K562 (cell line): Measurements from ENCODE around the gene CNGA1. TPM values are rescaled to one million over a fixed set of nuclear protein-coding genes. Genes with fewer than 3 reads are reported as not detected.

Source experiments
- ATAC-seq: fragments of 200-7000 bp; cut with Tn5 transposase; 3 replicates; pipeline ENCODE4 v1.9.1; 2020; ENCODE audit warnings: moderate library complexity
- BruUV-seq: library from RNA; stranded (reverse); fragments of 400-500 nt; replicated peaks from 2 replicates; lab custom pipeline; 2021; lab: Mats Ljungman, UMichigan
- CTCF ChIA-PET: fragments of 300-600 bp; formaldehyde crosslinking; extraction: SDS; loops from one replicate; lab custom pipeline; 2021; ENCODE audit warnings: low intra/inter-chr PET ratio; lab: Yijun Ruan, JAX
- POLR2A ChIA-PET: fragments of 300-600, 350-650 bp; sonication (Branson Sonifier 250); formaldehyde crosslinking; extraction: SDS; loops from one replicate; lab custom pipeline; 2021; ENCODE audit warnings: antibody characterized with exemption, inconsistent platforms; lab: Yijun Ruan, JAX
- DNase-seq, 4 experiments: peaks; one replicate each; pipeline versions ENCODE4 v3.0.0 to v3.0.0-alpha.2; 2011 to 2018; ENCODE audit warnings: low spot score in 3 of 4, mixed read lengths in 3 of 4; ENCODE audit errors: extremely low read depth in 1 of 4
- FAIRE-seq: peaks from 2 replicates; lab custom pipeline; 2011; peaks lifted over from hg19 to GRCh38; lab: Jason Lieb, UNC
- H2AFZ ChIP-seq: 2 replicates; pipeline ENCODE4 v1.6.0; 2011; ENCODE audit warnings: low read depth, low read length, control low read depth, inconsistent platforms
- H3K27ac ChIP-seq: fragments of 200-600 bp; 3 replicates; pipeline ENCODE4 v1.8.0; 2011; ENCODE audit warnings: low read depth, mild to moderate bottlenecking, control low read depth, inconsistent platforms, low read length, moderate library complexity, mixed read lengths; ENCODE audit errors: extremely low read depth
- H3K27me3 ChIP-seq, 2 experiments: fragments of 300-600 bp in 1 of 2; 2 replicates in 1 of 2; 3 replicates in 1 of 2; pipeline versions ENCODE4 v1.6.0 to v1.8.0; 2011; ENCODE audit warnings: inconsistent platforms in 2 of 2, low read length in 2 of 2, mild to moderate bottlenecking in 1 of 2, mixed read lengths in 1 of 2, moderate library complexity in 1 of 2; ENCODE audit not compliant: control insufficient read depth in 2 of 2, insufficient read depth in 2 of 2
- H3K36me3 ChIP-seq: fragments of 300-600 bp; 3 replicates; pipeline ENCODE4 v1.8.0; 2011; ENCODE audit warnings: mild to moderate bottlenecking, low read length, inconsistent platforms; ENCODE audit not compliant: control insufficient read depth, insufficient read depth
- H3K4me1 ChIP-seq, 2 experiments: fragments of 200-600 bp in 1 of 2; replicated peaks in 1 of 2; 2 replicates in 1 of 2; 3 replicates in 1 of 2; pipeline versions ENCODE4 v1.5.1 to v1.8.0; 2011; ENCODE audit warnings: inconsistent platforms in 2 of 2, low read length in 2 of 2, mild to moderate bottlenecking in 1 of 2, mixed read lengths in 1 of 2, moderate library complexity in 1 of 2; ENCODE audit not compliant: control insufficient read depth in 2 of 2, insufficient read depth in 2 of 2
- H3K4me2 ChIP-seq: 2 replicates; pipeline ENCODE4 v1.6.1; 2011; ENCODE audit warnings: low read length, control low read depth, inconsistent platforms, mixed read lengths; ENCODE audit not compliant: insufficient read depth
- H3K4me3 ChIP-seq: fragments of 200-600 bp; sonication (generic), shearing (Covaris generic); 2 replicates; pipeline ENCODE4 v1.5.1; 2016; ENCODE audit warnings: control low read depth, inconsistent platforms
- H3K79me2 ChIP-seq: fragments of 200-600 bp; 3 replicates; pipeline ENCODE4 v1.8.0; 2011; ENCODE audit warnings: low read length, inconsistent platforms; ENCODE audit not compliant: control insufficient read depth, insufficient read depth
- H3K9ac ChIP-seq, 2 experiments: 2 replicates each; pipeline versions ENCODE4 v1.6.0 to v1.6.1; 2011; ENCODE audit warnings: low read depth in 2 of 2, low read length in 2 of 2, control low read depth in 1 of 2, inconsistent platforms in 1 of 2, mild to moderate bottlenecking in 1 of 2, mixed read lengths in 1 of 2; ENCODE audit not compliant: insufficient read depth in 1 of 2
- H3K9me1 ChIP-seq: one replicate; pipeline ENCODE4 v1.6.0; 2011; ENCODE audit warnings: inconsistent platforms, mild to moderate bottlenecking, low read length, moderate library complexity; ENCODE audit not compliant: control insufficient read depth, insufficient read depth
- H3K9me3 ChIP-seq: replicated peaks from 2 replicates; pipeline ENCODE4 v1.5.1; 2011; ENCODE audit warnings: low read depth, low read length, inconsistent platforms; ENCODE audit not compliant: control insufficient read depth, insufficient read depth
- H4K20me1 ChIP-seq: replicated peaks from 2 replicates; pipeline ENCODE4 v1.6.1; 2011; ENCODE audit warnings: low read length, inconsistent platforms, mixed read lengths; ENCODE audit not compliant: control insufficient read depth, insufficient read depth
- CEBPB ChIP-seq: fragments of 450-650 bp; IDR thresholded peaks from 2 replicates; pipeline ENCODE4 v1.6.1; 2016; ENCODE audit warnings: missing genetic modification characterization, missing compliant biosample characterization
- CEBPG ChIP-seq, 3 experiments: fragments of 200-800 bp in 1 of 3; sonication (Bioruptor generic) in 1 of 3; sonication (generic) in 1 of 3; formaldehyde crosslinking in 1 of 3; IDR thresholded peaks in 2 of 3; conservative IDR thresholded peaks in 1 of 3; 2 replicates each; pipeline versions ENCODE4 v1.6.1 to v1.8.0; 2016 to 2022; ENCODE audit warnings: missing compliant biosample characterization in 2 of 3, missing genetic modification characterization in 2 of 3, mild to moderate bottlenecking in 1 of 3, missing genetic modification reagents in 1 of 3
- GABPA ChIP-seq: fragments of 200-800 bp; sonication (Bioruptor generic); conservative IDR thresholded peaks from 2 replicates; pipeline ENCODE4 v1.6.1; 2016; ENCODE audit warnings: low read depth, missing genetic modification characterization, missing compliant biosample characterization
- HNRNPH1 ChIP-seq: fragments of 200-400 bp; formaldehyde crosslinking; optimal IDR thresholded peaks from 2 replicates; pipeline ENCODE3; 2017; ENCODE audit warnings: low read depth, mild to moderate bottlenecking, low read length, moderate library complexity
- MBD1 ChIP-seq: fragments of 250-450 bp; sonication (Bioruptor Pico); IDR thresholded peaks from 2 replicates; pipeline ENCODE4 v1.8.0; 2022; ENCODE audit warnings: inconsistent platforms
- NR4A1 ChIP-seq, 2 experiments: fragments of 250-450 bp in 1 of 2; fragments of 450-650 bp in 1 of 2; sonication (Bioruptor Pico) in 1 of 2; IDR thresholded peaks; 2 replicates each; pipeline versions ENCODE4 v1.4.0 to v1.6.1; 2016 to 2020; ENCODE audit warnings: mild to moderate bottlenecking in 2 of 2, missing compliant biosample characterization in 1 of 2, missing genetic modification characterization in 1 of 2, moderate library complexity in 1 of 2
- PYGO2 ChIP-seq: fragments of 450-650 bp; IDR thresholded peaks from 2 replicates; pipeline ENCODE4 v1.6.1; 2016; ENCODE audit warnings: mild to moderate bottlenecking, missing genetic modification characterization, moderate library complexity, missing compliant biosample characterization
- RBM22 ChIP-seq: fragments of 200-400 bp; formaldehyde crosslinking; IDR thresholded peaks from 2 replicates; pipeline ENCODE4 v1.6.1; 2018; ENCODE audit warnings: low read length, low read depth; ENCODE audit not compliant: poor library complexity, severe bottlenecking
- ZNF3 ChIP-seq: fragments of 250-450 bp; sonication (Bioruptor Pico); IDR thresholded peaks from 2 replicates; pipeline ENCODE4 v1.5.0; 2021; ENCODE audit warnings: mild to moderate bottlenecking, moderate library complexity
- ZNF583 ChIP-seq: fragments of 250-450 bp; sonication (Bioruptor Pico); IDR thresholded peaks from 2 replicates; pipeline ENCODE4 v1.4.0; 2020
- in situ Hi-C: fragments of 300-500 bp; cut with MboI; formaldehyde crosslinking; loops from 4 replicates; pipeline ENCODE4 v1.15.0; 2018; ENCODE audit warnings: inconsistent platforms, mixed read lengths
- intact Hi-C: fragments of 100-400 bp; cut with micrococcal nuclease; formaldehyde crosslinking; loops from 2 replicates; pipeline ENCODE4 v1.14.2; 2022
- polyA plus RNA-seq, 8 experiments: library from polyadenylated mRNA; depleted of rRNA in 4 of 8; stranded (reverse) in 5 of 8; unstranded in 3 of 8; fragments of >200 nt; fragmentation: Nextera tagmentation in 2 of 8; fragmentation: Illumina TruSeq in 1 of 8; extraction: Ambion mirVana in 2 of 8; extraction: Trizol in 1 of 8; gene quantifications; 2 replicates each; pipeline versions ENCODE4 v1.2.1 to v1.2.3, GENCODE V29; 2011 to 2014; ENCODE audit warnings: inconsistent platforms in 1 of 8, missing spikeins in 1 of 8
- total RNA-seq, 7 experiments: library from RNA; depleted of rRNA in 6 of 7; stranded (reverse); fragments of >200 nt in 6 of 7; fragmentation: Illumina TruSeq in 2 of 7; extraction: Trizol in 2 of 7; gene quantifications; 2 replicates each; pipeline versions ENCODE4 v1.2.1 to v1.2.3, GENCODE V29; 2011 to 2021; ENCODE audit warnings: low replicate concordance in 1 of 7

The CNGA1 gene
- total and polyA plus RNA-seq, 9 of the 15 experiments (the other 6 are each of a cell fraction or from before 2014, with no cell fraction given): 0.03 to 0.29 (median 0.04) TPM; not detected in 5

- TF ChIP-seq ZNF583 (CRISPR knock-in tag) (no peak), MBD1 (CRISPR knock-in tag) (no peak), PYGO2 (tag) (no peak), HNRNPH1 (no peak), NR4A1 (CRISPR knock-in tag; IDR thresholded peaks at IDR 0.05) (no peak), NR4A1 (tag; IDR thresholded peaks at IDR 0.05) (no peak), ZNF3 (CRISPR knock-in tag) (no peak)
- TF ChIP-seq, all 486 proteins: peak for 0
These were observed 25.2 kb upstream of the CNGA1 start (continued) for GRCh38 chr4:48041535-48042137.

- H3K4me1 ChIP-seq: no peaks in the 10 kb centered on the region
These were observed 23.1 kb upstream of the CNGA1 start for GRCh38 chr4:48039561-48039960.

More at GRCh38 chr4:48039561-48039960, 23.1 kb upstream of the CNGA1 start:
- FAIRE-seq (no peak), DNase-seq (no peak), ATAC-seq (no peak)
- no peaks in the 10 kb centered on the region for H3K9me1 ChIP-seq
- H3K9me3 ChIP-seq: no peaks in the 10 kb centered on the region
- no peaks in the 10 kb centered on the region for H4K20me1 ChIP-seq
- no peak overlapping the region for H3K9ac ChIP-seq
- POLR2A ChIA-PET: no interaction called here
- in situ Hi-C loops (no loop called here), intact Hi-C loops (no loop called here)
- no peak overlapping the region for H3K27ac ChIP-seq
- CTCF ChIA-PET: no interaction called here
- no TSS peak for BruUV-seq
- peaks cover 7 to 10% of the 10 kb centered on the region in 2 experiments; a peak in 3 of 5 replicates for H3K27me3 ChIP-seq
- no peak for TF ChIP-seq GABPA (tag)
- no peak for TF ChIP-seq RBM22
- TF ChIP-seq CEBPB (tag): 0 out of 2 replicates have a peak, but pooled peaks have one; percentile 18
- TF ChIP-seq CEBPG (CRISPR knock-in tag; IDR thresholded peaks at IDR 0.05): no peak
- TF ChIP-seq CEBPG (tag; conservative IDR thresholded peaks at IDR 0.05 in 1 of 2, IDR thresholded peaks at IDR 0.05 in 1 of 2): peak in 1 of 2 experiments; percentile 24; a peak in 1 of 4 replicates
- TF ChIP-seq, all 486 proteins: peak for 2
- Histone ChIP-seq H3K4me3 (no peak overlapping the region), H3K4me2 (no peak overlapping the region), H2AFZ (no peak overlapping the region), H3K36me3 (no peaks in the 10 kb centered on the region), H3K79me2 (no peaks in the 10 kb centered on the region)
